ENCODE results near the gene PLIN1. TPM values are rescaled to one million over a fixed set of nuclear protein-coding genes. Genes with fewer than 3 reads are reported as not detected.

The PLIN1 gene
- total and polyA plus RNA-seq, 10 donors, result 0.61 to 1.8 (median 0.96) TPM

DNA sequence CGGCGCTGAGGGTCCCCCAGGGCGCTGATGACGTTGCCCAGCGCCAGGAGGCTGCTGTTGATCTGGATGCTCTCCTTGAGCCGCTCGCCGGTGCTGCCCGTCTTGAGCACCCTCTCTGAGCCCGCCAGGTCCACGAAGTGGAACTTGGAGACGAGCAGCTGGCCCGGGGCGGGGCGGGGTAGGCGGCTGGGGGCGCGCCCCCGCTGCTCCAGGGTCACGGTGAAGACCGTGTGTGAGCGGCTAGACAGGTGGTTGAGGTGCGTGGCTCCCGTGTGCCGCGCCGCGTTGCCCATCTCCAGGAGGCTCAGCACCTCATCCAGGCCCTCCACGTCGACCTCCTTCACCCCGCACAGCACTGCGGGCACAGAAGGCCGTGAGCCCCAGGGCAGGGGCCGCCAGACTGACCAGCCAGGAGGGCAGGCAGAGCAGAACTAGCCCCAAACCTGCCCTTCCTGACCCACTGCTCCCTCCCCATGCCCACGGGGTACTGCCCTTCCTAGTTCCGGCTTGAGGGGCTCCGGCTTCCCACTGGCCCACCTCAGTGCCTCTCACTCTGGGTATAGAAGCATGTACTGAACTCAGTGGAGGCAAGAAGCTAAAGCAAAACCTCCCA lies 30.0 kb downstream of the PLIN1 start:
- H3K36me3 ChIP-seq, result no peaks in the 10 kb centered on the region
- no peaks in the 10 kb centered on the region for H3K9me3 ChIP-seq
- H3K4me1 ChIP-seq, result peaks cover 0 to 5% (median 0%) of the 10 kb centered on the region in 6 donors
- WGBS, 5 donors, result 95 to 98% (median 96%) methylated on average over 14 to 37 of the region's 37 CpGs
- H3K27me3 ChIP-seq (replicated peaks in 1 of 7), result peaks cover 0 to 36% (median under 1%) of the 10 kb centered on the region in 7 donors
- no peak overlapping the region for H3K4me3 ChIP-seq
- DNase-seq, result no peak
- H3K27ac ChIP-seq, result no peak overlapping the region
- intact Hi-C loops (cut with DNase I; ENCODE audit: low total_unique reads), result no loop called here
- TF ChIP-seq POLR2AphosphoS5 (IDR thresholded peaks at IDR 0.05) (no peak), POLR2A (IDR thresholded peaks at IDR 0.05) (no peak)
- TF ChIP-seq, protein P1, sequence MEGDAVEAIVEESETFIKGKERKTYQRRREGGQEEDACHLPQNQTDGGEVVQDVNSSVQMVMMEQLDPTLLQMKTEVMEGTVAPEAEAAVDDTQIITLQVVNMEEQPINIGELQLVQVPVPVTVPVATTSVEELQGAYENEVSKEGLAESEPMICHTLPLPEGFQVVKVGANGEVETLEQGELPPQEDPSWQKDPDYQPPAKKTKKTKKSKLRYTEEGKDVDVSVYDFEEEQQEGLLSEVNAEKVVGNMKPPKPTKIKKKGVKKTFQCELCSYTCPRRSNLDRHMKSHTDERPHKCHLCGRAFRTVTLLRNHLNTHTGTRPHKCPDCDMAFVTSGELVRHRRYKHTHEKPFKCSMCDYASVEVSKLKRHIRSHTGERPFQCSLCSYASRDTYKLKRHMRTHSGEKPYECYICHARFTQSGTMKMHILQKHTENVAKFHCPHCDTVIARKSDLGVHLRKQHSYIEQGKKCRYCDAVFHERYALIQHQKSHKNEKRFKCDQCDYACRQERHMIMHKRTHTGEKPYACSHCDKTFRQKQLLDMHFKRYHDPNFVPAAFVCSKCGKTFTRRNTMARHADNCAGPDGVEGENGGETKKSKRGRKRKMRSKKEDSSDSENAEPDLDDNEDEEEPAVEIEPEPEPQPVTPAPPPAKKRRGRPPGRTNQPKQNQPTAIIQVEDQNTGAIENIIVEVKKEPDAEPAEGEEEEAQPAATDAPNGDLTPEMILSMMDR (IDR thresholded peaks at IDR 0.05 in 8 of 11, conservative IDR thresholded peaks at IDR 0.05 in 3 of 11), result no peak

DNA sequence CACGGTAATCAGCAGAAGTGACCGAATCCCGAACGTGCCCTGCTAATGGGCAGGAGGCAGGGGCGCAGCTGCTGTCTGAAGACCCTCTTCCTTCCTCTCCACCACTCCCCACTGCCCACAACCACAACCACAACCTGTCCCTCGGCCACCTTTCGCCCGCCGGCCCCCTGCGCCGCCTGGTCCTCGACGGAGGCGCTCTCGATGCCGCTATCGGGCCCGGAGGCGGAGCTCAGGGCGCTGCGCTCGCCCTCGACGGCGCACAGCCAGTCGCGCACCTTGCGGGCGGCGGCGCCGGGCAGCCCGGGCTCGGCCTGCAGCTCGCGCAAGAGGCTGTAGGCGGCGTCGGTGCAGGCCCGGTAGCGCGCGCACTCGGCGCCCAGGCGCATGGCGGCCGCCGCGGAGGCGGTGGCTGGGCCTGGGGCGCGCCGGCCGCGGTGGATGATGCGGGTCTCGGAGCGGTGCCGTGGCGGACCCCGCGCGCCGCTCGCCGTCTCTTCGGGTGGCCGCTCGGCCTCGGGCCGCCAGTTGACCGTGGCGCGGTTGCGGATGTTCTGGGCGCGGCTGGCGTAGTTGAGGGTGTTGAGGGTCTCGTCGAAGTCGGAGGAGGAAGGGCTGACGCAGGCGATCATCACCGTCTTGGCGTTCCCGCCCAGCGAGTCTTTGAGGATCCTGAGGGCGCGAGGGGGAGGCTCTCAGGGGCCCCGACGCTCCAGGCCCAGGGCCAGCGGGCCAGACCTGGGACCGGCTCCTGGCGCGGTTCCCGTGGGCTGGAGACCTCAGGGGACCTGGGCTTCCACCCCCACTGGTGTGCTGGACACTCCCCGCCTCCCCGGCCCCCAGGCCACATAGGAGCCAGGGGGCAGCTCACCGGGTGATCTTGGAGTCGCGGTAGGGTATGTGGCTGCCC lies 30.8 kb downstream of the PLIN1 start:
- Histone ChIP-seq H3K27ac (no peak overlapping the region), H3K27me3 (replicated peaks in 1 of 7) (peaks cover 0 to 28% (median 0%) of the 10 kb centered on the region in 7 donors), H3K4me1 (peaks cover 0 to 5% (median 0%) of the 10 kb centered on the region in 6 donors), H3K9me3 (no peaks in the 10 kb centered on the region), H3K4me3 (no peak overlapping the region), H3K36me3 (no peaks in the 10 kb centered on the region)
- no peak for DNase-seq
- TF ChIP-seq, protein P1 (IDR thresholded peaks at IDR 0.05 in 8 of 11, conservative IDR thresholded peaks at IDR 0.05 in 3 of 11), result no peak
- TF ChIP-seq POLR2A (IDR thresholded peaks at IDR 0.05) (no peak), POLR2AphosphoS5 (IDR thresholded peaks at IDR 0.05) (no peak)
- intact Hi-C loops (cut with DNase I; ENCODE audit: low total_unique reads), result no loop called here
- 92 to 94% (median 92%) methylated on average over 69 to 102 of the region's 102 CpGs for WGBS, 5 donors

DNA sequence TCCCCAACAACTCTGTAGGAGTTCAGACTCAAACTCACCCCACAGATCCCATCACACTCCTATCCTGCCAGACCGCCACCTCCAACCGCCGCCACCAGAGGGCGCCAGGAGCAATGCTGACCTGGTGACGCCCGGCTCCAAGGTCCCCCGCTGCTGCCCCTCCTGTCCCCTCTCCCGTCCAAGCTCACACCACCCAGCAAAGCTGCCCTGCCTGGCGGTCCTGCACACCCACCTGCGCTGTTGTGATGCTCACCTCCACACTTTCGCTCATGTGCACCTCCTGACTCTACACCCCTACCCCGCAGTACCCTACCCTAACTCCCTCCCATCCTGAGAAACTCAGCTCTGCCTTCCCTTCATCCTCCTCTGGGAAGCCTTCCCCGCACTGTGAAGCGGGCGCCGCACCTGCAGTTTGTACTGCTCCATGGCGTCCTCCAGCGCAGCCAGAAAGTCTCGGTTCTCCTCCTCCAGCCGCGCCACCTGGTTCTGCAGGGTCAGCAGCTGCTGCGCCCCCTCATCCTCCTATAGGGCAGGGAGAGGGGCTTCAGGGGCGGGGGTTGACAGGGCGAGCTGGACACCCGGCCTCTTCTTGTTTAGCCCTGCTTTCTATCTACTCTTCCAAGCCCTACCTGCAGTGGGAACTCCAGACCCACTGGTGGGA lies 31.8 kb downstream of the PLIN1 start:
- peaks cover 0 to 5% (median 0%) of the 10 kb centered on the region in 6 donors for H3K4me1 ChIP-seq
- WGBS, 5 donors, result 56 to 63% (median 60%) methylated on average over 25 of the region's 25 CpGs
- TF ChIP-seq POLR2A (IDR thresholded peaks at IDR 0.05) (no peak), POLR2AphosphoS5 (IDR thresholded peaks at IDR 0.05) (peak in 1 of 3 donors; percentile 11)
- TF ChIP-seq, protein P1 (IDR thresholded peaks at IDR 0.05 in 8 of 11, conservative IDR thresholded peaks at IDR 0.05 in 3 of 11), result peak; percentile 32 to 87 (median 74)
- DNase-seq, result peak; percentile 90
- H3K4me3 ChIP-seq, result no peak overlapping the region
- peaks cover 0 to 18% (median 0%) of the 10 kb centered on the region in 7 donors for H3K27me3 ChIP-seq (replicated peaks in 1 of 7)
- intact Hi-C loops (cut with DNase I; ENCODE audit: low total_unique reads), result no loop called here
- H3K36me3 ChIP-seq, result no peaks in the 10 kb centered on the region
- H3K27ac ChIP-seq, result no peak overlapping the region
- H3K9me3 ChIP-seq, result no peaks in the 10 kb centered on the region
